Left ventricle myocardium inferior (tissue), 1 donor: ENCODE measurements around the gene SLX4. TPM values are rescaled to one million over a fixed set of nuclear protein-coding genes. Genes with fewer than 3 reads are reported as not detected.

Source experiments
- DNase-seq: peaks from one replicate; pipeline ENCODE4 v3.0.0-alpha.2; 2020
- H3K27ac ChIP-seq: fragments of 200-600 bp; replicated peaks from 2 replicates; pipeline ENCODE4 v1.8.0; 2021
- H3K27me3 ChIP-seq: fragments of 200-600 bp; 2 replicates; pipeline ENCODE4 v1.8.0; 2021; ENCODE audit warnings: low read depth
- H3K36me3 ChIP-seq: fragments of 200-600 bp; 2 replicates; pipeline ENCODE4 v1.8.0; 2021
- H3K4me1 ChIP-seq: fragments of 200-600 bp; 2 replicates; pipeline ENCODE4 v1.8.0; 2021
- H3K4me3 ChIP-seq: fragments of 200-600 bp; 2 replicates; pipeline ENCODE4 v1.8.0; 2021; ENCODE audit warnings: mild to moderate bottlenecking, moderate library complexity
- H3K9me3 ChIP-seq: fragments of 200-600 bp; replicated peaks from 2 replicates; pipeline ENCODE4 v1.8.0; 2021
- CTCF ChIP-seq: fragments of 200-600 bp; IDR thresholded peaks from 2 replicates; pipeline ENCODE4 v1.8.0; 2021; ENCODE audit warnings: antibody characterized with exemption, mild to moderate bottlenecking, borderline replicate concordance
- intact Hi-C: fragments of 100-400 bp; cut with micrococcal nuclease; formaldehyde crosslinking; loops from one replicate; pipeline ENCODE4 v1.11.0; 2022
- total RNA-seq: library from RNA; stranded (reverse); fragmentation: NEBNext Ultra II Directional; extraction: Animal tissue kit (Norgen Biotek cat#: 25700); gene quantifications from one replicate; pipeline ENCODE4 v1.2.1, GENCODE V29; 2021
- donor health status: DM: no; HTN: yes; CAD: no; lungs with severe emphysema.

The SLX4 gene
- total RNA-seq, 1 donor from 2014 or later: 2.5 TPM

GRCh38 chr16:3595110-3595486 is 16.3 kb downstream of the SLX4 start:
- no peaks in the 10 kb centered on the region for H3K27me3 ChIP-seq
- no peak for TF ChIP-seq CTCF
- peaks cover 21% of the 10 kb centered on the region for H3K36me3 ChIP-seq
- no peaks in the 10 kb centered on the region for H3K9me3 ChIP-seq
- intact Hi-C loops: no loop called here
- H3K27ac ChIP-seq: no peak overlapping the region
- no peak overlapping the region for H3K4me3 ChIP-seq
- no peak for DNase-seq
- H3K4me1 ChIP-seq: peaks cover 24% of the 10 kb centered on the region

- peaks cover 24% of the 10 kb centered on the region for H3K4me1 ChIP-seq
- no peak overlapping the region for H3K4me3 ChIP-seq
- no peaks in the 10 kb centered on the region for H3K9me3 ChIP-seq
- H3K27ac ChIP-seq: no peak overlapping the region
- intact Hi-C loops: no loop called here
- H3K36me3 ChIP-seq: peaks cover 16% of the 10 kb centered on the region
- no peak for DNase-seq
- no peak for TF ChIP-seq CTCF
- H3K27me3 ChIP-seq: no peaks in the 10 kb centered on the region
Measured at GRCh38 chr16:3594316-3595109, 16.9 kb downstream of the SLX4 start.

GRCh38 chr16:3592559-3592958 is 18.8 kb downstream of the SLX4 start:
- Histone ChIP-seq H3K4me1 (peaks cover 24% of the 10 kb centered on the region), H3K36me3 (peaks cover 15% of the 10 kb centered on the region), H3K4me3 (no peak overlapping the region), H3K27me3 (no peaks in the 10 kb centered on the region), H3K27ac (peak overlapping the region; percentile 82), H3K9me3 (no peaks in the 10 kb centered on the region)
- intact Hi-C loops: no loop called here
- no peak for TF ChIP-seq CTCF
- peak; percentile 36 for DNase-seq

- no peak overlapping the region for H3K4me3 ChIP-seq
- no peaks in the 10 kb centered on the region for H3K9me3 ChIP-seq
- intact Hi-C loops: no loop called here
- peaks cover 24% of the 10 kb centered on the region for H3K4me1 ChIP-seq
- no peak for DNase-seq
- TF ChIP-seq CTCF: no peak
- peak overlapping the region; percentile 82 for H3K27ac ChIP-seq
- no peaks in the 10 kb centered on the region for H3K27me3 ChIP-seq
- H3K36me3 ChIP-seq: peaks cover 15% of the 10 kb centered on the region
Measured at GRCh38 chr16:3591991-3592390, 19.4 kb downstream of the SLX4 start.

GRCh38 chr16:3591436-3591803 is 20.0 kb downstream of the SLX4 start:
- no peak for TF ChIP-seq CTCF
- no peak overlapping the region for H3K4me3 ChIP-seq
- no peaks in the 10 kb centered on the region for H3K9me3 ChIP-seq
- peaks cover 24% of the 10 kb centered on the region for H3K4me1 ChIP-seq
- peak overlapping the region; percentile 82 for H3K27ac ChIP-seq
- no peaks in the 10 kb centered on the region for H3K27me3 ChIP-seq
- no peak for DNase-seq
- intact Hi-C loops: no loop called here
- H3K36me3 ChIP-seq: peaks cover 15% of the 10 kb centered on the region
